OCI-LY3 (cell line): Measurements from ENCODE around the gene PIK3R5.

Source experiments
- H2AFZ ChIP-seq: fragments of 200-600, 300-600 bp; shearing (Covaris generic); 2 replicates; pipeline ENCODE4 v1.6.0; 2014; ENCODE audit warnings: antibody characterized with exemption, low read depth, low read length
- H3K27ac ChIP-seq: fragments of 200-600, 300-600 bp; sonication (generic); 2 replicates; pipeline ENCODE4 v1.5.1; 2014; ENCODE audit warnings: mild to moderate bottlenecking, low read length, moderate library complexity, mixed read lengths
- H3K27me3 ChIP-seq: fragments of 200-600, 300-600 bp; sonication (generic); 2 replicates; pipeline ENCODE4 v1.6.1; 2014; ENCODE audit warnings: low read depth, low read length, mixed read lengths
- H3K36me3 ChIP-seq: fragments of 200-600, 300-600 bp; sonication (generic); replicated peaks from 2 replicates; pipeline ENCODE3; 2014; ENCODE audit warnings: low read depth, low read length, mixed read lengths
- H3K4me1 ChIP-seq: fragments of 300-600, 200-600 bp; sonication (generic); 2 replicates; pipeline ENCODE4 v1.6.1; 2014; ENCODE audit warnings: low read length, mixed read lengths
- H3K4me2 ChIP-seq: fragments of 200-600, 300-600 bp; sonication (generic); 2 replicates; pipeline ENCODE4 v1.6.1; 2014; ENCODE audit warnings: low read length, mixed read lengths
- H3K4me3 ChIP-seq: fragments of 300-600, 200-600 bp; sonication (generic); 2 replicates; pipeline ENCODE4 v1.5.1; 2014; ENCODE audit warnings: antibody characterized with exemption, mild to moderate bottlenecking, low read length, moderate library complexity
- H3K79me2 ChIP-seq: fragments of 300-600, 200-600 bp; shearing (Covaris generic); 2 replicates; pipeline ENCODE4 v1.6.1; 2014; ENCODE audit warnings: mild to moderate bottlenecking, low read length, mixed read lengths
- H3K9ac ChIP-seq: fragments of 300-600, 200-600 bp; shearing (Covaris generic); 2 replicates; pipeline ENCODE4 v1.6.0; 2014; ENCODE audit warnings: mild to moderate bottlenecking, low read length, moderate library complexity
- H3K9me3 ChIP-seq: fragments of 200-600, 300-600 bp; shearing (Covaris generic); 2 replicates; pipeline ENCODE4 v1.6.1; 2014; ENCODE audit warnings: low read length, mixed read lengths; ENCODE audit not compliant: insufficient read depth
- H4K20me1 ChIP-seq: fragments of 200-600, 300-600 bp; sonication (generic); 2 replicates; pipeline ENCODE4 v1.6.1; 2016; ENCODE audit warnings: low read length, mixed read lengths; ENCODE audit not compliant: insufficient read depth
- EZH2phosphoT487 ChIP-seq: fragments of 200-600 bp; shearing (Covaris generic); IDR thresholded peaks from 2 replicates; pipeline ENCODE4 v1.6.1; 2018; ENCODE audit warnings: antibody characterized with exemption, mixed run types, low read depth
- TF ChIP-seq, protein P1 (sequence below): fragments of 200-600, 300-600 bp; sonication (generic); IDR thresholded peaks from 2 replicates; pipeline ENCODE4 v1.5.1; 2014; ENCODE audit warnings: antibody characterized with exemption, low read length, low read depth

PIK3R5 gene

DNA sequence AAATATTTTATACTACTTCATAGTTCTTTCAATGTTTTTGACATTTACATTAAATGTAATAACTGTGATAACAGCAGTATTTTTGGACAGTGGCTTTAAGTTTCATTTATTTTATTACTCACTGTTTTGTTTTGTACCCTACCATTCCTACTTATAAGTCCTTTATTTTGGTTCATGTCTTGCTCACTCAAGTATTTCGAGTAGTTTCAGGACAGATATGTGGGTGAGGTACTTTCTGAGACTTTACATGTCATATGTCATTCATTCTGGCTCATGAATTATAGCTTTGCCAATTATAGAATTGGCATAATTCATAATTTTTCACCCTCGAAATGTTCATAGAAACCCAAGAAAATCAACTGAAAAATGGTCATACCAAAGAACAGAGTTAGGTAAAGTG, 44.4 kb downstream of the PIK3R5 start:
- Histone ChIP-seq H4K20me1 (no peaks in the 10 kb centered on the region), H3K4me1 (peaks cover 83% of the 10 kb centered on the region), H3K4me2 (peak overlapping the region; percentile 21), H3K4me3 (0 out of 2 replicates have a peak overlapping the region, but pooled peaks have one; percentile 2), H3K27me3 (no peaks in the 10 kb centered on the region), H3K9ac (no peak overlapping the region), H3K27ac (peak overlapping the region; percentile 44), H3K9me3 (no peaks in the 10 kb centered on the region), H3K36me3 (peaks cover 23% of the 10 kb centered on the region), H2AFZ (no peak overlapping the region), H3K79me2 (peaks cover 5% of the 10 kb centered on the region; the same call in 1 of the 2 replicates)
- TF ChIP-seq, protein P1, sequence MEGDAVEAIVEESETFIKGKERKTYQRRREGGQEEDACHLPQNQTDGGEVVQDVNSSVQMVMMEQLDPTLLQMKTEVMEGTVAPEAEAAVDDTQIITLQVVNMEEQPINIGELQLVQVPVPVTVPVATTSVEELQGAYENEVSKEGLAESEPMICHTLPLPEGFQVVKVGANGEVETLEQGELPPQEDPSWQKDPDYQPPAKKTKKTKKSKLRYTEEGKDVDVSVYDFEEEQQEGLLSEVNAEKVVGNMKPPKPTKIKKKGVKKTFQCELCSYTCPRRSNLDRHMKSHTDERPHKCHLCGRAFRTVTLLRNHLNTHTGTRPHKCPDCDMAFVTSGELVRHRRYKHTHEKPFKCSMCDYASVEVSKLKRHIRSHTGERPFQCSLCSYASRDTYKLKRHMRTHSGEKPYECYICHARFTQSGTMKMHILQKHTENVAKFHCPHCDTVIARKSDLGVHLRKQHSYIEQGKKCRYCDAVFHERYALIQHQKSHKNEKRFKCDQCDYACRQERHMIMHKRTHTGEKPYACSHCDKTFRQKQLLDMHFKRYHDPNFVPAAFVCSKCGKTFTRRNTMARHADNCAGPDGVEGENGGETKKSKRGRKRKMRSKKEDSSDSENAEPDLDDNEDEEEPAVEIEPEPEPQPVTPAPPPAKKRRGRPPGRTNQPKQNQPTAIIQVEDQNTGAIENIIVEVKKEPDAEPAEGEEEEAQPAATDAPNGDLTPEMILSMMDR: no peak

GRCh38 chr17:8918807-8919465, 46.6 kb downstream of the PIK3R5 start:
- Histone ChIP-seq H3K9me3 (no peaks in the 10 kb centered on the region), H3K27ac (peak overlapping the region; percentile 79), H3K79me2 (peaks cover 5% of the 10 kb centered on the region; the same call in 1 of the 2 replicates), H4K20me1 (no peaks in the 10 kb centered on the region), H3K9ac (peak overlapping the region; percentile 9; the same call in 1 of the 2 replicates), H3K4me3 (0 out of 2 replicates have a peak overlapping the region, but pooled peaks have one; percentile 16), H2AFZ (no peak overlapping the region), H3K27me3 (peaks cover 5% of the 10 kb centered on the region), H3K4me1 (peaks cover 80% of the 10 kb centered on the region), H3K4me2 (peak overlapping the region; percentile 60), H3K36me3 (peaks cover 15% of the 10 kb centered on the region)
- TF ChIP-seq EZH2phosphoT487: no peak
- TF ChIP-seq, protein P1: no peak

DNA sequence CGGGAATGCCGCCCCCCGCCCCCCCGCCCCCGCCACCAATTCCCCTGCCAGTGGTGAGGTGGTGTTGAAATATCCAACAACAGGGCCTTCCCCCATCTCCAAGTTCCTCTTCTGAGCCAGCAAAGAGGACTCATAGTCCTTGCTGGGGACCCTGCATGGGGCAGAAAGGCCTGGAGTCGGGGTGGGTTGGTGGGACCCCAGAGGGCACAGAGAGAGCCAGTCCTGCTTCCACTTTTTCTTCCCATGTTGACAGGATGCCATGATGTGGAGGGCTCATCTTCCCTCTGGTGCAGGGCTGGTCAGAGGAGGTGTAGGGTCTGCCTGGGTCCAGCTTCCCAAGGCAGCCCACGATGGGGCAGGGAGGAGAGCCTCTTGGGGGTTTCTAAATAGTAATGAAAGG, 49.0 kb downstream of the PIK3R5 start:
- Histone ChIP-seq H3K4me2 (peak overlapping the region; percentile 99), H3K36me3 (peaks cover 5% of the 10 kb centered on the region), H4K20me1 (no peaks in the 10 kb centered on the region), H3K9me3 (no peaks in the 10 kb centered on the region), H2AFZ (no peak overlapping the region), H3K9ac (peak overlapping the region; percentile 35; the same call in 1 of the 2 replicates), H3K4me1 (peaks cover 80% of the 10 kb centered on the region), H3K79me2 (no peaks in the 10 kb centered on the region), H3K27me3 (peaks cover 5% of the 10 kb centered on the region), H3K27ac (peak overlapping the region; percentile 86), H3K4me3 (no peak overlapping the region)
- TF ChIP-seq, protein P1: no peak
- no peak for TF ChIP-seq EZH2phosphoT487

DNA sequence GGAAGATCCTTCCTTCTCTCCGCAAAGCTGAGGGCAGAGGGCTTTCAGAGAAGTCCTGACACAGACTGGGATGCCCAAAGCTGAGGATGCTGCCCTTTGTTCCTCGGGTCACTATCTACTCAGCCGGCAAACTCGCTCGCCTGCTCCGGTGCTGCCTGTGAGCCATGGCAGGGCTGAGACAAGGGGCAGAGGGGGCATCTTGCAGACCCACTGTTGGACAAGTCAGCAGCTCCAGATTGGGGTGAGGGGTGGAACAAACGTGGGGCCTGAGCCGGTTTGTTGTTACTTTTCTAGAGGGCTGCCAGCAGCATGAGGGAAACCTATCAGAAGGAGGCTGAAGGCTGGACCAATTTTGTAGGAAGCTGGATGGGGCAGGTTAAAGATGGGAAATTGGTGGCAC, 51.0 kb downstream of the PIK3R5 start:
- no peak overlapping the region for H3K4me2 ChIP-seq
- peaks cover 2% of the 10 kb centered on the region for H3K36me3 ChIP-seq
- H2AFZ ChIP-seq: no peak overlapping the region
- H3K4me3 ChIP-seq: no peak overlapping the region
- no peak for TF ChIP-seq EZH2phosphoT487
- TF ChIP-seq, protein P1: no peak
- H3K4me1 ChIP-seq: peaks cover 82% of the 10 kb centered on the region
- H3K27me3 ChIP-seq: peaks cover 5% of the 10 kb centered on the region
- H3K9me3 ChIP-seq: no peaks in the 10 kb centered on the region
- no peaks in the 10 kb centered on the region for H3K79me2 ChIP-seq
- no peaks in the 10 kb centered on the region for H4K20me1 ChIP-seq
- H3K9ac ChIP-seq: no peak overlapping the region
- no peak overlapping the region for H3K27ac ChIP-seq
